Liver (tissue), 9 donors: ENCODE measurements around the gene FNDC1. TPM values are rescaled to one million over a fixed set of nuclear protein-coding genes. Genes with fewer than 3 reads are reported as not detected.

ENCODE experiments used
- DNase-seq: peaks from one replicate; pipeline ENCODE4 v3.0.0-alpha.2; 2017; ENCODE audit warnings: low spot score
- H3K27ac ChIP-seq, 2 donors: one replicate each; pipeline ENCODE4 v1.7.0; 2013; ENCODE audit warnings: inconsistent platforms in 2 of 2, low read length in 2 of 2, control low read depth in 1 of 2, low read depth in 1 of 2, mild to moderate bottlenecking in 1 of 2
- H3K27me3 ChIP-seq, 4 donors: one replicate each; pipeline versions ENCODE4 v1.6.1 to v1.7.0; 2013; ENCODE audit warnings: low read length in 3 of 4, inconsistent platforms in 1 of 4, mild to moderate bottlenecking in 1 of 4, moderate library complexity in 1 of 4; ENCODE audit not compliant: control insufficient read depth in 4 of 4, insufficient read depth in 4 of 4
- H3K36me3 ChIP-seq, 4 donors: one replicate each; pipeline versions ENCODE4 v1.6.1 to v1.7.0; 2013; ENCODE audit warnings: low read length in 3 of 4, mild to moderate bottlenecking in 3 of 4, low read depth in 1 of 4, moderate library complexity in 1 of 4; ENCODE audit not compliant: control insufficient read depth in 4 of 4, insufficient read depth in 3 of 4
- H3K4me1 ChIP-seq, 4 donors: one replicate each; pipeline versions ENCODE4 v1.6.1 to v1.7.0; 2013; ENCODE audit warnings: low read length in 3 of 4, mild to moderate bottlenecking in 3 of 4, moderate library complexity in 1 of 4; ENCODE audit not compliant: control insufficient read depth in 4 of 4, insufficient read depth in 4 of 4
- H3K4me3 ChIP-seq, 3 donors: one replicate each; pipeline versions ENCODE4 v1.6.1 to v1.7.0; 2013; ENCODE audit warnings: low read length in 3 of 3, control low read depth in 1 of 3, low read depth in 1 of 3, mild to moderate bottlenecking in 1 of 3
- H3K9ac ChIP-seq, 2 donors: one replicate each; pipeline ENCODE4 v1.7.0; 2013; ENCODE audit warnings: low read length in 2 of 2, mild to moderate bottlenecking in 2 of 2, moderate library complexity in 2 of 2, control low read depth in 1 of 2, low read depth in 1 of 2
- H3K9me3 ChIP-seq, 4 donors: one replicate each; pipeline versions ENCODE4 v1.6.1 to v1.7.0; 2013; ENCODE audit warnings: low read length in 3 of 4; ENCODE audit not compliant: control insufficient read depth in 4 of 4
- CTCF ChIP-seq: fragments of 150-350 bp; IDR thresholded peaks from 2 replicates; pipeline ENCODE4 v1.5.1; 2017; ENCODE audit warnings: improper control_type of control experiment, low read depth, low read length; ENCODE audit not compliant: missing input control
- FOXA1 ChIP-seq: IDR thresholded peaks from 2 replicates; pipeline ENCODE4 v1.6.1; 2016; ENCODE audit warnings: antibody characterized with exemption
- FOXA2 ChIP-seq: IDR thresholded peaks from 2 replicates; pipeline ENCODE4 v1.6.1; 2016; ENCODE audit warnings: antibody characterized with exemption
- HNF4A ChIP-seq, 2 donors: conservative IDR thresholded peaks; 2 replicates each; pipeline ENCODE4 v1.6.1; 2016; ENCODE audit warnings: antibody characterized with exemption in 2 of 2, mild to moderate bottlenecking in 2 of 2
- JUND ChIP-seq, 2 donors: IDR thresholded peaks; 2 replicates each; pipeline ENCODE4 v1.6.1; 2016; ENCODE audit warnings: antibody characterized with exemption in 2 of 2
- MAX ChIP-seq: IDR thresholded peaks from 2 replicates; pipeline ENCODE4 v1.6.1; 2016; ENCODE audit warnings: antibody characterized with exemption
- NR2F2 ChIP-seq: IDR thresholded peaks from 2 replicates; pipeline ENCODE4 v1.6.1; 2016; ENCODE audit warnings: antibody characterized with exemption
- RAD21 ChIP-seq, 2 donors: IDR thresholded peaks; 2 replicates each; pipeline ENCODE4 v1.6.1; 2016; ENCODE audit warnings: antibody characterized with exemption in 2 of 2, mild to moderate bottlenecking in 2 of 2
- SP1 ChIP-seq: IDR thresholded peaks from 2 replicates; pipeline ENCODE4 v1.6.1; 2018; ENCODE audit warnings: antibody characterized with exemption, mild to moderate bottlenecking
- YY1 ChIP-seq: IDR thresholded peaks from 2 replicates; pipeline ENCODE4 v1.6.1; 2016; ENCODE audit warnings: antibody characterized with exemption, mild to moderate bottlenecking
- WGBS: extraction: QIAGEN DNeasy Blood & Tissue Kit; methylation state at CpG from one replicate; pipeline ENCODE4 v1.1.7; 2013; 5-methylcytosine and 5-hydroxymethylcytosine counted together
- polyA plus RNA-seq, 2 donors: library from polyadenylated mRNA; stranded (reverse) in 1 of 2; unstranded in 1 of 2; fragments of 200-250 nt in 1 of 2; fragments of >200 nt in 1 of 2; fragmentation: Nextera tagmentation in 1 of 2; extraction: Ambion mirVana in 1 of 2; gene quantifications; one replicate each; pipeline versions ENCODE4 v1.2.1 to v1.2.3, GENCODE V29; 2013 to 2015
- total RNA-seq, 2 donors: library from RNA; depleted of rRNA; stranded (reverse); fragments of >200 nt; gene quantifications; one replicate each; pipeline ENCODE4 v1.2.3, GENCODE V29; 2014
- donor health status: healthy.
- donor health status: healthy.
- donor health status: healthy.
- donor health status: healthy.
- donor health status: healthy.

Gene FNDC1
- total and polyA plus RNA-seq, 4 donors: 0.10 to 0.47 (median 0.17) TPM; not detected in 1

GRCh38 chr6:159181914-159182313 is 12.7 kb downstream of the FNDC1 start:
- H3K9me3 ChIP-seq: peaks cover 2 to 5% (median 4%) of the 10 kb centered on the region in 4 donors
- H3K36me3 ChIP-seq: no peaks in the 10 kb centered on the region
- no peak for TF ChIP-seq NR2F2
- TF ChIP-seq FOXA2: no peak
- no peaks in the 10 kb centered on the region for H3K4me1 ChIP-seq
- WGBS: 87% methylated on average over 2 of the region's 2 CpGs
- H3K4me3 ChIP-seq: no peak overlapping the region
- no peak for DNase-seq
- peaks cover 0 to 2% (median 0%) of the 10 kb centered on the region in 4 donors for H3K27me3 ChIP-seq
- no peak overlapping the region for H3K9ac ChIP-seq
- H3K27ac ChIP-seq: no peak overlapping the region

- H3K27ac ChIP-seq: no peak overlapping the region
- no peaks in the 10 kb centered on the region for H3K36me3 ChIP-seq
- no peak overlapping the region for H3K9ac ChIP-seq
- H3K4me3 ChIP-seq: no peak overlapping the region
- WGBS: 94% methylated on average over 1 of the region's 1 CpG
- no peak for TF ChIP-seq SP1
- TF ChIP-seq CTCF: no peak
- TF ChIP-seq YY1: no peak
- TF ChIP-seq RAD21 (IDR thresholded peaks at IDR 0.05): no peak
- no peak for TF ChIP-seq FOXA1
- TF ChIP-seq HNF4A (conservative IDR thresholded peaks at IDR 0.05): no peak
- no peak for DNase-seq
- no peaks in the 10 kb centered on the region for H3K4me1 ChIP-seq
- H3K27me3 ChIP-seq: no peaks in the 10 kb centered on the region
- H3K9me3 ChIP-seq: peaks cover 2 to 5% (median 4%) of the 10 kb centered on the region in 4 donors
Measured at GRCh38 chr6:159184559-159184958, 15.4 kb downstream of the FNDC1 start.

GRCh38 chr6:159190460-159190859 is 21.3 kb downstream of the FNDC1 start:
- Histone ChIP-seq H3K36me3 (no peaks in the 10 kb centered on the region), H3K9ac (no peak overlapping the region), H3K4me1 (no peaks in the 10 kb centered on the region), H3K4me3 (no peak overlapping the region), H3K9me3 (peaks cover 1 to 4% (median 3%) of the 10 kb centered on the region in 4 donors), H3K27me3 (no peaks in the 10 kb centered on the region), H3K27ac (no peak overlapping the region)
- no peak for DNase-seq
- WGBS: 84% methylated on average over 7 of the region's 7 CpGs
- no peak for TF ChIP-seq MAX

GRCh38 chr6:159193923-159194322 is 24.7 kb downstream of the FNDC1 start:
- DNase-seq: no peak
- Histone ChIP-seq H3K4me1 (no peaks in the 10 kb centered on the region), H3K27ac (no peak overlapping the region), H3K4me3 (no peak overlapping the region), H3K9me3 (no peaks in the 10 kb centered on the region), H3K9ac (no peak overlapping the region), H3K36me3 (no peaks in the 10 kb centered on the region), H3K27me3 (no peaks in the 10 kb centered on the region)
- TF ChIP-seq NR2F2: no peak
- no peak for TF ChIP-seq JUND (IDR thresholded peaks at IDR 0.05)
- WGBS: 76% methylated on average over 2 of the region's 2 CpGs
